HG03520 (cell line): Measurements from ENCODE around the gene CD2.

Experiments
- ATAC-seq: cut with Tn5 transposase; IDR thresholded peaks from one replicate; pipeline ENCODE4 v1.9.1; 2021; ENCODE audit warnings: mild to moderate bottlenecking, moderate library complexity; ENCODE audit not compliant: unreplicated experiment

Gene CD2

DNA sequence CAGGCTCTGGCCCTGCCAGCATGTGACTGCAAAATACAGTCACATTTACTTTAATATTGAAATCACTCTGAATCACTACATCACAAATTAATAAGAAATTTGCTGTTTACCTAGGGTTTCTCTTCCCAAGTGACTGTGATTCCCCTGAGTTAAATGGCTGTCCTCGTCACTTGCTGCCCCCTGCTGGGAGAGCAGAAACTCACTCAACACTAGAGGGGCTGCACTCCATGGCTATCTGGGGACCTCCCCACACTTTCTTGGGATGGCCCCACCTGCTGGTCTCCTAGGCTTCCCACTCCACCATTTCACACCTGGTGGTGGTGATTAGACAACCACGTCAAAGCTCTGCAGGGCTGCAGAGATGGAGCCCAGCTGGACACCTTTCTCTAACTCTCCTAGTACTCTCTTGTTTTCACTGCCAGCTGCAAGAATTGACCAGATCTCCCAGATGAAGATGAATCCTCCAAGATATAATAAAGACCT, 63.4 kb downstream of the CD2 start:
- ATAC-seq: no peak
